Measurements from ENCODE around the gene TMEM11.
"Not testable (repeated sequence)": the region's sequence is repeated elsewhere in the genome, so short reads cannot be mapped to it uniquely, and the experiment has no call there.

The TMEM11 gene

DNA sequence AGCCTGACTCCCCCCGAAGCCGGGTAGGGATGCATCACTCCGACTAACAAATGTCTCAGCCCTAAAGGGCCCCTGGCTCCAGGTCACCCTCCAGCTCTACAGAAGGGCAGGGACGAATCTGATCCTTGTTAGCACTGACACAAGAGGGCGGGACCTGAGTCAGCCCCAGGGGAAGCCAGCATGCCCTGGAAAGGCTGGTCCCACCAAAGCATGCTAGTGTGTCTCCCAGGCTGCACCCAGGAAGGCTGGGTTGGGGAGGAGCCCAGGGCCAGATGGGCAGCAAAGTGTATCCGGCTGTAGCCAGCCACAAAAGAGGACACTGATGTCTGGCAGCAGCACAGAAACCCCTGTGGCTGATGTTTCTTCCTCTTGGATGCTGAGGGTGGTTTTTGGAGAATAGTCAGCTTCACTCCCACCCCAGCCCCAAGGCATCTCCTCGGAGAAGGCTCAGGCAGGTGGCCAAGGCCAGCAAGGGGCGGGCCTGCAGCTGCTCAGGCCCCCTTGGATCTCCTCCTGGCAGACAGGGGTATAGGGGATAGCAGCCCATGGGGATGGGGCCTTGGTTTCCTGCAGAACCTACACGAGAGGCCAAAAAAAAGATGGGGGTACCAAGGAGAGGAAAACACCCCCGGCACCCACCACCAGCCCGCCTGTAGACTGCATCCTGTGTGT, 28.2 kb upstream of the TMEM11 start:
- no peak for DNase-seq

DNA sequence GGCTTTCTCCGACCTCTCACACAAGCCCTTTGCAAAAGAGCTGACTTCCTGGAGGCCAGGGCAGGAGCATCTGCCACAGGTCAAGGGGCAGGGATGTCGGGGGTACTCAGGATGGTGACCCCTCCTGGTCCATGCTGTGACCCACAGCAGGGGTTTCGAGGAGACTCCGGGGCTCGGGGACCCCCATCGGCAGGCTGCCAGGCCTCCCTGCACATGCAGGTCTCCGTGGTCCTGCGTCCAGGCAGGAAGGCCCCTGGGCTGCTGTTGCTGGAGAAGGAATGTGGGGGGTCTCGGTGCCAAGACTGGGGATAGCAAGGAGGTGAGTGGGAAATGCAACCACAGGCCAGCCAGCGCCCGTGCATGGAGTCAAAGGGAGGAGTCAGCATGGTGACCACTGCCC, 27.6 kb upstream of the TMEM11 start:
- DNase-seq, result no peak

DNA sequence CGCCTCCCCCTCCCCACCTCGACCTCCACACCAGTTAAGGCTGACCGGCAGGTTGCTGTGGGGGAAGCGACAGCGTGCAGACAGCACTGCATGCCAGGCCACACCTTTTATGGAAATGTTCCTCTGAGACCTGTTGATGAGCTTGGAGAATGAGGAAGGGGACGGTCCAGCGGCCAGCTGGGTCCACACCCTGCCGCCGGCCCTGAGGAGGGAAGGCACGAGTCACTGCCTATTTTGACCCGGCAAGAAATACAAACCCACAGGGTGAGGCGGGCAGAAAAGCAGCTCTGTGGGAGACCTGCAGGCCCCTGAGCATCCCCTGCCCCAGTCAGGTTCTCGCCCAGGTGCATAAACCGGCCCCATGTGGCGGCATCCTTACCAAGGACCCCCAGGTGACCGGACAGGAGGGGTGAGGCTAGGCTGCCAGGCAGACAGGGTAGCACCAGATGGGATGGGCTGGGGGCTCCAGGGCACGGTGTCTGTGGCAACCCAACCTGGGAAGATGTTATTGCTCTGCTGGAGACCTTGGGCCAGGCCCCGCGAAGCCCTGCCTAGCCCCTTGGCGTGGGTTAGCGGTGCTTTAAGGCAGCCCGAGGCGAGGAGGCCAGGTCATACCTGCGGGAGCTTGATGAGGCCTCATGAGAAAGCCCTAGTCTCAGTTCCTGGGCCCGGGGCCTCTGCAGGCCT, 26.6 kb upstream of the TMEM11 start:
- no peak for DNase-seq

DNA sequence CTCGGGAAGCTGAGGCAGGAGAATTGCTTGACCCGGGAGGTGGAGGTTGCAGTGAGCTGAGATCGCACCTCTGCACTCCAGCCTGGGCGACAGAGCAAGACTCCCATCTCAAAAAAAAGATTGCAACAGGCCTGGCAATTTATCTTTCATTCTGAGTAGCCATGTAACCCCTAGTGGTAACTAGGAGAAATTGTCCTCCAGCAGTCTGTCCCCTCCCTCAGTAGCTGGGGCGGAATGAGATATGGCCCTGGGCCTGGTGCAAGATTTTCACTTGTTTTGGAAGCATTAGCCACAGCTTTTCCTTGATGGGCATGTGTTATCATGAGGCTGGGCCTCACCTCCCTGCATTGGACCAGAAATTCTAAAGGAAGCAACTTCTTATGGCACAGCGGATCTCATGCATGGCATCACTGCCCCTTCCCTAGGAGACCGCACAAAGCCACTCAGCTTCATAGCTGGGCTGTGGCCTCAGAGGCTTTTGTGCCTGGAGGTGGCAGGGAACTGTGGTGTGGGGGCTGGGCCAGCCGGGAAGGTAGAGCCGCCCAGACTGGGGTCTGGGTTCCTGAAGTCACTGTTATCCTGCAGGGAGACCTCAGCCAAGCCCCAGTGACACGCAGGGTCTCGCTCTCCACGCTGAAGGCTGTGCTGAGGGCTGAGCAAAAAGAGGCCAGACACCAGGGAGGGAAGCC, 25.9 kb upstream of the TMEM11 start:
- DNase-seq, result peak; percentile 24

DNA sequence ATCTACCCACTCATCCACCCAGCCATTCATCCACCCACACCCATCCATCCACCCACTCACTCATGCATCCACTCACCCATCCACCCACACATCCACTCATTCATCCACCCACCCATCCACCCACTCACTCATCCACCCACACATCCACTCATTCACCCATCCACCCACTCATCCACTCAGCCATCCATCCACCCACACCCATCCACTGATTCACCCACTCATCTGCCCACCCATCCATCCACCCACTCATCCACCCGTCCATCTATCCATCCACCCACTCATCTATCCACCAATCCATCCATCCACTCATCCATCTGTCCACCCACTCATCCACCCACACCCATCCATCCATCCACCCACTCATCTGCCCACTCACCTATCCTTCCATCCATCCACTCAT, 22.0 kb upstream of the TMEM11 start:
- no peak for DNase-seq

DNA sequence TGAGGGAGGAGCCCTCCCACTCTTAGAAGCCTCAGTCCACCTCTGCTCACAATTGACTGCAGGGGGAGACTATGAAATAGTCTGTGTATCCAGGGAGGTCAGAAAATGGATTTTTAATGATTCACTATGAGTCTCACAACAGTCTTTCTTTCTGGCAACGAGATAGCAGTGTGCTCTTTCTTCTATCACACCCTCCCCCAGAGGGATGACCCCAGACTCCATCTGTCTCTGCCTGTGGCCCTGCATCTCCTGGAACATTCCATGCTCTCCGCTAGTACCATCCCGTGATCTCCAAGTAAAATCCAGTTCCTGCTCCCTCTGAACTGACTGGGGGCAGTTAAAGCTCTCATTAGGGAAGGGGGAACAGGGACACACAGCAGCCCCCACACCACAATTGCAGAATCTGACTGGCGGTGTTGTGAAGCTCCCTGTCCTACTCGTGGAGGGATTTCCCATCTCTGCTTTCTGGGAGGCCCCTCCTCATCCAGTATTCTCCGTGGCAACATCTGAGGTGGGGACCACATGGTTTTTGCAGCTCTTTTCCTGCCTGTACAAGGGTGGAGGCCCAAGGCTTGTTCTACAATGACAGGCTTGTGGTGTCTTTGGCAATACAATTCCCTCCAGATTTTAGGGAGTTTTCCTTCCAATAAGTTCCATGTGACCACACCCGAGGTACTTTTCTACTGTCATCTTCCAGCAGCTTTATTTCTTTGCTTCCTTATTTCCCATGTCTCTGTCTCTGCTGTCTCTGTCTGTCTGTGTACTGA, 19.8 kb upstream of the TMEM11 start:
- no peak for DNase-seq

DNA sequence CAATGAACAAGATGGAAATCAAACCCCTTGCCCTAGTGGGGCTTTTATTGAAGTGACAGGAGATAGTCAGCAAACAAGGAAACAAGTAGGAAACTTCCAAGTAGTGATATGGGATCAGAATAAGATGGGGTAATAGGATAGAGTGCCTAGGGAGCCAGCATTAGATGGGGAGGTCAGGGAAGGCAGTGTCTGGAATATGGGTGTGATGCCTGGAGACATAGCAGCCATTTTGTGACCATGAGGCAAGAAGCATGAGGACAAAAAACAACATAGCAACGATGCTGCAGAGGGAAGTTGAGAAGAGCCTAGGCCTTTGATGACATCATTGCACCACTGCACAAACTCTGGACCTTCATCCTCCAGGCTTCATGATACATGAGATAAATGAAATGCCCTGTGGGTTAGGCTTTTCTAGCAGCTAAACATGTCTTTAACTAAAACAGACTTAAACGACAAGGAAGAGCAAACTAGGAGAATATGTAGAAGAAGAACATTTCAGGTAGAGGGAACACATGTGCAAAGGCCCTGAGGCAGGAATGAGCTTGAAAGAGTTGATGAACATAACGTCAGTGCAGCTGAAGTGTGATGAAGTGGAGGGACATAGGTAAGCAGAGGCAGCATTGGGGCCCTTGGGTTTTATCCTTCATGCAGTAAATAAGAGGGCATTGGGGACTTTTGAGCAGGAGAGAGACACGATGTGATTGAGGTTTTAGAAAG, 18.2 kb upstream of the TMEM11 start:
- no peak for DNase-seq

DNA sequence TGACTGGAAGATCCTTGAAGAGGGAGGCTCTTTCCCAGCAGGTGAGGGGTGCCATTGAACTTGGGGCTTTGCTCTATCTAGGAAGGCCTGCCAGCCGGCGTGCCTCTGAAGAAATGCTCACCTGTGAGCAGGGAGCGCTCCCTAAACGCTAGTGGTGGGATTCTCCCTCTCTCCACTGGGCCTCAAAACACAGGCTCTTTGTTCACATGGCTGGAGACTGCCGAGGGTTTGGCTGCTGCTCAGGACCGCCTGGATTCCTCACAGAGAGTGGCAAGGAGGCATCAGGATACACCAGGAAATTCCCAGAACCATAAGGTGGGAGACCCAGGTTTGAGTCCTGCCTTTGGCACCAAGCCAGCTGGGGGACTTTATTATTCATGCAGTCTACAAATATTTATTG, 17.6 kb upstream of the TMEM11 start:
- no peak for DNase-seq

DNA sequence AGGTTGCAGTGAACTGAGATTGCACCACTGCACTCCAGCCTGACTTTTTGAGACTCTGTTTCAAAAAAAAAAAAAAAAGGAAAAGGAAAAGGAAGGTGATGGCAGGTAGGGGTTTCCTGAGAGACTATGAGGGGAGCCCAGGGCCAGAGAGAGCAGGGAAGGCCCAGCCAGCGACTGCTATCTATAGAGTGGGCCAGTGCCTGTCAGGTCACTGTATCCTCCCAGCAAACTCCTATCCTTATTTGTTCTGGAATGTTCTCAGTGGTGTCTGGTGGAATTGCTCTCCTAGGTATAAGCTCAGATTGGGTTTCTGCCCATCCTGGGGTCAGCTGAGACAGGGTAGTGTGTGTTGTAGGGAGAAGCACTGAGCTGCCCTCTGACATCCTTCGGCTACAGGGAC, 14.9 kb upstream of the TMEM11 start:
- no peak for DNase-seq

DNA sequence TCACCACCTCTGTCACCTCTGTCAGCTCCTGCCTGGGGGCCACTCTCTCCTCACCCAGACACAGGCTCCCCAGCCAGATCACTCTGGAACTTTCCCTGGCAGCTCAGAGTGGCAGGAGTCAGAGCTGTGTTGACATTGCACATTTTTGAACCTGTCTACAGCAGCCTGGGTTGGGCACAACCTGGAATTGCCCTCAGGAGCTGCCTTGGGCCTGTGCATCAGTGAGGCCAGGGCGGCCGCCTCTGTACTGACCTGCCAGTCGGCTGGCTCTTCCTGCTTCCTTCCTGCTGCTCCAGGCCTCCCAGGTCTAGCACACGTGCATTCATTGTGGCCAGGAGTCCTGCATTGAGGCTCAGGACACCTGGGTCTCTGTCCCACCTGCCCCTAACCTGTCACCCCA, 14.2 kb upstream of the TMEM11 start:
- DNase-seq, result no peak

DNA sequence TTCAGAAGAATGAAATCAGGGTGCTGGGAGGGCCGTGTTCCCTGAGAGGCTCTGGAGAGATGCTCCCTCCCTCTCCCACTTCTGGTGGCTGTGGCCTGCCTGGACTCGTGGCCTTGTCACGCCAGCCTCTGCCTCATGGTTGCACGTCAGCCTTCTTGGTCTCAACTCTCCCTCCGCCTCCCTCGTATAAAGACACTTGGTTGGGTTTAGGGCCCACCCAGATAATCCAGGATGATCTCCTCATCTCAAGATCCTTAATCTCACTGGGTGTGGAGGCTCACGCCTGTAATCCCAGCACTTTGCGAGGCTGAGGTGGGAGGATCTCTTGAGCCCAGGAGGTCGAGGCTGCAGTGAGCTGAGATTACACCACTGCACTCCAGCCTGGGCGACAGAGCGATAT, 13.3 kb upstream of the TMEM11 start:
- DNase-seq, result not testable (repeated sequence)

DNA sequence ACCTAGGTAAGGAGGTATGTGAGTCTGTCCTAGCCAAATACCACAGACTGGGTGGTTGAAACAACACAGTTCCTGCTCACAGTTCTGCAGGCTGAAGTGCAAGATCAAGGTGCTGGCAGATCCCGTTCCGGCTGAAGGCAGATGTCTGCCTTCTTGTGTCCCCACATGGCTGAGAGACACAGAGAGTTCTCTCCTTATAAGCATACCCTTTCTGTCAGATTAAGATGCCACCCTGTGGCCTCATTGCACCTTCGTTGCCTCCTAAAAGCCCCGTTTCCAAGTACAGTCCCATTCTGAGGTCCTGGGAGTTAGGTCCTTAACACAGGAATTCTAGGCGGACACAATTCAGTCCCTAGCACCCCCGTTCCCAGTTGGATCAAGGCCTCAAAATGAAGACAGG, 9.1 kb upstream of the TMEM11 start:
- DNase-seq, result no peak

DNA sequence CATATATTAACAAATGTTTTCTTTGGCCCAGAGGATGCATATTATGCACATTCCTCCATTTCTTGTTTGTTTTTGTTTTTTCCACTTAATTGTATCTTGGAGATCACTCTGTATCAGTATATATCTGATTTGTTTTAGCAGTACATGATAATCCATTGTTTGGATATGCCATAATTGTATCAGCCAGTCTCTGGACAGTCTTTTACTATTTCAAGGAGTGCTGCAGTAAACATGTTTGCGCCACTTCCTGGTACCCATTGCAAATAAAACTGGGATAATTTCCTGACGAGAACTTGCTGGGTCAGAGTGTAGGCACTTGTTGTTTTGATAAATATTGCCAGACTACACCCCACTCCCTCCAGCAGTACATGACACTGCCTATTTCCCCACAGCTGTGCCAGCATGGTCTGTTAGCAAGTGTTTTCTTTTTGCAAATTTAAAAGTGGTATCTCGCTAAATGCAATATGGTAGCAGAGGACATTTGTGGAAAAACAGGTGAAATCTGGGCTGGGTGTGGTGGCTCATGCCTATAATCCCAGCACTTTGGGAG, 4.9 kb upstream of the TMEM11 start:
- DNase-seq, result no peak

DNA sequence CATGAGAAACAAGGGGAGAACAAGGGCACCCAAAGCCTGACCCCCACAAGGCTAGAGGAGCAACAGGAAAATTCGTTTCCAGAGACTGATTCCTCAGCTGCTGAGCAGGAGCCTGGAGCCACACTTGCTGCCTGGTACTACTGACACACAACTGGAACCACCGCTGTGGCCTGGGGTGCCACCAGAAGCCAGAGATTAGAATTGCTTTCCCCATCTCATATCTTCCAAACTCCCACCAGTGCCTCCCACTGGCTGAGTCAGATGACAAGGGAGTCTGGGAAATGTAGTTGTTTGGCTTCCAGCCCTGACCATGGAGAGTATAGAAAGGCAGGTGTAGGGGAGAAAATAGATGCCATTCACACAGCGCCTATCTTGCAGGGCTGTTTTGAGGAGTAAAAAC, 4.1 kb upstream of the TMEM11 start:
- DNase-seq, result no peak

DNA sequence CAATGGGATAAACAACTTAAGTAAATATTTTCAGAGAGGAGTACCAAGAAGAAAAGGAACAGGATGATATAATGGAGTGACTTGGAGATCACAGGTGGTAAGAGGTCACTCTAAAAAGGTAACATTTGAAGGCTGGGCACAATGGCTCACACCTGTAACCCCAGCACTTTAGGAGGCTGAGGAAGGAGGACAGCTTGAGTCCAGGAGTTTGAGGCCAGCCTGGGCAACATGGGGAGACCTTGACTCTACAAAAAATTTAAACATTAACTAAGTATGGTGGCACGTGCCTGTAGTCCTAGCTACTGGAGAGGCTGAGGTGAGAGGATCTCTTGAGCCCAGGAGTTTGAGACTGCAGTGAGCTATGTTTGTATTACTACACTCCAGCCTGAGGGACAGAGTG, 3.4 kb upstream of the TMEM11 start:
- no peak for DNase-seq

DNA sequence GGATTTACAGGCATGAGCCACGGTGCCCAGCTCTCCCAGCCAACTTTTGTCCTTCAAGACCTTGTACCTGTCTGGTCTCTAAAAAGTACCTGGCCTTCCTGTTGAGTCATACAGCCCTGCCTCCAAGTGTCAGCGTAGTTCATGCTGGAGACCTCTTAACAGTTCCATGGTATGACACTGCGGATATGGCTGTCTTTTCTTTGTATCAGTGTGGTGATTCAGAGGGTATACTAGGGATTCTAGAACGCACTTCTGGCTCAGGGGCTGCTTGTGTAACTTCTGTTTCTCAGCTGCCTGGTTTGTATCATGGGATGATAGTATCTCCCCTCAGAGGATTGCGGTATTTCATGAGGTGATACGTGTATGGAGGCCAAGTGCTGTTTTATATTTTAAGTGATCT, 2.0 kb upstream of the TMEM11 start:
- no peak for DNase-seq

DNA sequence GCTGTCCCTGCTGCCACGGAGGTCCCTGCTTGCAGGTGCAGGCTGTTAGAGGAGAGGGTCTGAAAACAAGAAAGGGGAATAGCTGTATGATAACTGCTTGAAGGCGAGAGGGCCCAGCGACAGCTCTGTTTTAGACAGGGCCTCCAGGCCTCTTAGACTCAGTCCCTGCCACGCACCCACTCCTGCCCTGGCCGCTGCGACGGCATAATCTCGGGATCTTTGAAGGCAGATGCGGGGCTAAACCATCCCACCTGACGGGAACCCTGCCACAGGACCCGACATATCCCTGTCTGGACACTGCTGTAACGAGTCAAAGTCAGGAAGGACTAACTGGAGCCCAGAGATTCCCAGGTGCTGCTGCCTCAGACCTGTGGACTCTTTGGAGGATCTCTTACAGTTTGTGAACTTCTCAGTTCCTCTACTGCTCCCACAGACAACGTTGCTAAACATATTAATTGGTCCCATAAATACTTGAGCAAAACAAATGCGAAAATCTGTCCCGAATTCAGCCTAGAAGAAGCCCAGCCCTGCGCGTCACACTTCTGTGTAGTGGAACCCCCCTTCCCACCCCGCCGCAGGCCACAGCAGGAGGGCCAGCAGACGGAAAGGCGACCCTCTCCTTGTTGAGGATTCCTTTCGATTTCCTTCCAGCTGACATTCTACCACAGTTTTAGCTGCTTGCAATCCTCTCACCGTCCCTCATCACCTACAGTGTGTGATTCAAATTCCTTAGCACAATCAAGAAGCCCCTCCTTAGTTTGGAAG, 998 bp upstream of the TMEM11 start:
- DNase-seq, result peak; percentile 23

DNA sequence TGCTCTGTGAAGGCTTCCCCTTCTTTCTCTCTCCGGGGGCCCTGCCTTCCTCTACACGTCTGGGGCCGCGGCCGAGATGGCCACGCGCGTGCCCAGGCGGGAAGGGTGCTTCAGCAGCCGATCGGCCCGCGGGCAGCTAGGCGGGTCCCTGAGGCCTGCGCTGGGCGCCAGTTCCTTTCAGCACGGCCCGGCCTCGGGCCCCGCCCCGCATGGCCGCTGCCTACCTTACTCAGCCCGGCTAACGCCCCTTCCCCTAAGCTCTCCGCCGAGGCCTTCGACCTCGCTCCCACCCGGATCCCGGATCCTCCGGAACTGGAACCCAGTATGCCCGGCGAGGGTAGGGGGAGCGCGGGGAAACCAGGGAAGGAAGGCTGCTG, 335 bp downstream of the TMEM11 start:
- DNase-seq, result no peak

DNA sequence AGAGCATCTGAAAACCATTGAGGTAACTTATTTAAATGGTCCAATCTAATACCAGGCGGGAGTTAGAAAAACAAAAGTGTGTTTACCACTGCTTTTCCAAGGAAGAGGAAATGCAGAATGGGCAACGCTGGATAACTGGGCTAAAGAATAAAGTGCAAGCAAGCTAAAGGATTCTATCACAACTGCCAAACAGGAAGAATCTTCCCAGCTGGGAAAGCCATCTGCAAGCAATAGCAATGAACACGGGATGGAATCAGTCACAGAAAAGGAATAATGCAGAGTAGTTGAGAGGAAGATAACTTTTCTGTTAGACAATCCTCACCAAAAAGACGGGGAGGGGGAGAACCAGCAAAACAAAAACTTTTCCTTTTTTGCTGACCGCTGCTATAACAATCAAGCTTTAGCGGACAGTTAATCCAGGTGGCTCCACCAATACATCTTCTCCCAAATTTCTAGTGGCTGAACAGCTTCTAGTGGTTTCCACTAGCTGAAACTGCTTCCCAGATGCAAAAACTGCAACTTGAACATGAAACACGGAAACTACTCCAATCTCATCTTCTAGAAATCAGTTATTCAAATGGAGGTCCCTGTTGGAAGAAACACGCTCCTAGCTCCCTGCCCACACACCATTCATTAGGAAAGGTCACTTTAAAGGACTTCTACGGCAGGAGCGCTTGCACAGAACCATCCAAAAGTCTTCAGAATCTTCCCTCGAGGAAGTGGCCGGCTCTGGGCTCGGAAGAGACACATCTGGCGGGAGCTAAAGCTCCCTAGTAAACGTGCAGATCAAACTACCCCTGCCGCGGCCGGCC, 929 bp downstream of the TMEM11 start:
- DNase-seq, result no peak

DNA sequence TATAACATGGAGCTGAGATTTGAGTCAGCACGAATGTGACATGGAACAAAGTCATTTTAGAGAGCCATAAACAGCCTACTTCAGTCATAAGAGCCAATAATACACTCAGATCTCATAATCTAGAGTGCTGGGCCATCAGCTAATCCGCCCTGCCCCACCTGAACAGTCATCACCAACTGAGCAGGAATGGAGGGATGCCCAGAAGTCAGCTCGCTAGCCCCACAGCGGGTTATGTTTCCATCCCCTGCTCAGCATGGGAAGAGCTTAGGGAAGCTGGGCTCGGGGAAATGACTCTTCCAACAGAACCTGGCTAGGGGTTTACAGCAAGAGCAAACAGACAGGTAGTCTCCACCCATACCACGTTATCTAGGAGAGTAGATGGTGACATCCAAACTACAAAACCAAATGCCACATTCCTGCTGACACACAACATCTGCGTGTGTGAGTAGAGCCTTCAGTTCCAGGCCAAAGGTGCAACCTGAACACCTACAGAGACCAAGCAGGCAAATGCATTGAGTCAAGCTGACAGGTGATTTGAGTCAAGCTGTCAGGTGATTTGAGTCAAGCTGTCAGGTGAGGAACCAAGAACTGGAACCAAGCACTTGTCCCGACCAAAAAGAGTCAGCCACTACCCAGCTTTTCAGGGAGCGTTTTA, 2.0 kb downstream of the TMEM11 start:
- DNase-seq, result no peak

Data from fibroblast of skin of right quadriceps (primary cell).